Caco-2 (cell line): Measurements from ENCODE around the gene SERGEF. TPM values are rescaled to one million over a fixed set of nuclear protein-coding genes. Genes with fewer than 3 reads are reported as not detected.
A peak's percentile ranks its signal among the peaks of the same experiment; 100 is the strongest.

Source experiments
- BruUV-seq: library from RNA; stranded (reverse); fragments of 400-500 nt; replicated peaks from 2 replicates; lab custom pipeline; 2021; lab: Mats Ljungman, UMichigan
- CTCF ChIA-PET: fragments of 300-600 bp; sonication (Branson Sonifier 250); formaldehyde crosslinking; loops from one replicate; lab custom pipeline; 2022; ENCODE audit warnings: antibody characterized with exemption; lab: Charles Lee
- POLR2A ChIA-PET: fragments of 300-600 bp; sonication (Branson Sonifier 250); formaldehyde crosslinking; loops from one replicate; lab custom pipeline; 2022; ENCODE audit warnings: antibody characterized with exemption; lab: Charles Lee
- DNase-seq, 2 experiments: peaks; one replicate each; pipeline versions ENCODE4 v3.0.0 to v3.0.0-alpha.2; 2020 to 2022
- H3K27me3 ChIP-seq: replicated peaks from 2 replicates; pipeline ENCODE4 v1.6.0; 2011; ENCODE audit warnings: low read length; ENCODE audit not compliant: control insufficient read depth, insufficient read depth
- H3K36me3 ChIP-seq: 2 replicates; pipeline ENCODE4 v1.5.1; 2011; ENCODE audit warnings: low read length; ENCODE audit not compliant: control insufficient read depth, insufficient read depth
- H3K4me1 ChIP-seq: fragments of 250-450 bp; sonication (Bioruptor Pico); 2 replicates; pipeline ENCODE4 v1.5.1; 2020; ENCODE audit warnings: mild to moderate bottlenecking
- H3K4me3 ChIP-seq: 2 replicates; pipeline ENCODE4 v1.5.1; 2011; ENCODE audit warnings: low read depth, mild to moderate bottlenecking, control low read depth, low read length
- H3K9me3 ChIP-seq: fragments of 250-450 bp; sonication (Bioruptor Pico); 2 replicates; pipeline ENCODE4 v1.5.1; 2020; ENCODE audit warnings: mild to moderate bottlenecking, moderate library complexity
- H3K27ac Mint-ChIP-seq: one replicate; pipeline ENCODE4 v1.8.0; 2022; ENCODE audit warnings: mixed read lengths; ENCODE audit not compliant: unreplicated experiment
- H3K27me3 Mint-ChIP-seq: one replicate; pipeline ENCODE4 v1.8.0; 2022; ENCODE audit warnings: mixed read lengths; ENCODE audit not compliant: insufficient read depth, unreplicated experiment
- H3K36me3 Mint-ChIP-seq: one replicate; pipeline ENCODE4 v1.8.0; 2022; ENCODE audit warnings: mild to moderate bottlenecking, mixed read lengths; ENCODE audit not compliant: insufficient read depth, unreplicated experiment
- H3K4me1 Mint-ChIP-seq: one replicate; pipeline ENCODE4 v1.8.0; 2022; ENCODE audit warnings: low read depth, mixed read lengths; ENCODE audit not compliant: unreplicated experiment
- H3K4me3 Mint-ChIP-seq: one replicate; pipeline ENCODE4 v1.8.0; 2022; ENCODE audit warnings: mild to moderate bottlenecking, moderate library complexity, mixed read lengths; ENCODE audit not compliant: unreplicated experiment
- H3K9me3 Mint-ChIP-seq: one replicate; pipeline ENCODE4 v1.8.0; 2022; ENCODE audit warnings: mixed read lengths; ENCODE audit not compliant: unreplicated experiment
- CTCF ChIP-seq, 2 experiments: fragments of 200-600 bp in 1 of 2; IDR thresholded peaks; 1 replicate in 1 of 2; 2 replicates in 1 of 2; pipeline versions ENCODE4 v1.5.1 to v1.8.0; 2011 to 2022; ENCODE audit warnings: antibody characterized with exemption in 1 of 2, control low read depth in 1 of 2, inconsistent platforms in 1 of 2, low read depth in 1 of 2, low read length in 1 of 2, mild to moderate bottlenecking in 1 of 2, moderate library complexity in 1 of 2; ENCODE audit not compliant: insufficient read depth in 1 of 2, severe bottlenecking in 1 of 2, unreplicated experiment in 1 of 2
- intact Hi-C: fragments of 100-400 bp; cut with micrococcal nuclease; formaldehyde crosslinking; loops from one replicate; pipeline ENCODE4 v1.10.0; 2022; ENCODE audit not compliant: unreplicated experiment
- total RNA-seq: library from RNA; stranded (reverse); gene quantifications from 2 replicates; pipeline ENCODE4 v1.2.3, GENCODE V29; 2022

SERGEF gene
- total RNA-seq, 1 experiment from 2014 or later, result 17.5 TPM

- no peak overlapping the region for H3K27ac Mint-ChIP-seq
- 0 out of 2 replicates have a peak, but pooled peaks cover 9% of the 10 kb centered on the region for H3K4me1 ChIP-seq
- intact Hi-C loops, result no loop called here
- H3K36me3 Mint-ChIP-seq, result peaks cover 5% of the 10 kb centered on the region
- BruUV-seq, result no TSS peak
- no peak overlapping the region for H3K4me3 ChIP-seq
- TF ChIP-seq CTCF (IDR thresholded peaks at IDR 0.05; ENCODE audit: insufficient read depth in 1 of 2, low read depth in 1 of 2, low read length in 1 of 2, severe bottlenecking in 1 of 2, unreplicated experiment in 1 of 2), result no peak
- H3K9me3 Mint-ChIP-seq, result no peaks in the 10 kb centered on the region
- POLR2A ChIA-PET, result no interaction called here
- H3K9me3 ChIP-seq, result 0 out of 2 replicates have a peak, but pooled peaks cover 2% of the 10 kb centered on the region
- H3K4me3 Mint-ChIP-seq, result no peak overlapping the region
- H3K4me1 Mint-ChIP-seq, result peaks cover 20% of the 10 kb centered on the region
- H3K27me3 ChIP-seq, result no peaks in the 10 kb centered on the region; the same call in 1 of the 2 replicates
- no peaks in the 10 kb centered on the region for H3K36me3 ChIP-seq
- no peak for DNase-seq
- CTCF ChIA-PET, result no interaction called here
- H3K27me3 Mint-ChIP-seq, result peaks cover 10% of the 10 kb centered on the region
Observed at GRCh38 chr11:18014876-18015275, 2.0 kb upstream of the SERGEF start.

GRCh38 chr11:18013790-18014507, 1.1 kb upstream of the SERGEF start:
- peaks cover 18% of the 10 kb centered on the region for H3K4me1 Mint-ChIP-seq
- Histone ChIP-seq H3K36me3 (no peaks in the 10 kb centered on the region), H3K9me3 (0 out of 2 replicates have a peak, but pooled peaks cover 2% of the 10 kb centered on the region), H3K4me3 (peak overlapping the region; percentile 54), H3K27me3 (no peaks in the 10 kb centered on the region), H3K4me1 (0 out of 2 replicates have a peak, but pooled peaks cover 9% of the 10 kb centered on the region)
- intact Hi-C loops, result loop anchor here (1.0 kb wide), 2 partner anchors 22 to 92 kb away; partner anchors contain the start of gene SAAL1
- peaks cover 8% of the 10 kb centered on the region for H3K27me3 Mint-ChIP-seq
- DNase-seq, result peak in 1 of 2 experiments; percentile 14
- ChIA-PET CTCF (interaction anchor here (1.0 to 1.2 kb wide), 3 partner anchors 9 to 92 kb away, joined by 3 to 6 read pairs (median 4); partner anchors contain the start of gene SAAL1), POLR2A (no interaction called here)
- H3K36me3 Mint-ChIP-seq, result peaks cover 5% of the 10 kb centered on the region
- H3K4me3 Mint-ChIP-seq, result peak overlapping the region; percentile 80
- H3K9me3 Mint-ChIP-seq, result no peaks in the 10 kb centered on the region
- peak overlapping the region; percentile 14 for H3K27ac Mint-ChIP-seq
- BruUV-seq, result no TSS peak
- peak in 1 of 2 experiments; percentile 19 for TF ChIP-seq CTCF (IDR thresholded peaks at IDR 0.05; ENCODE audit: insufficient read depth in 1 of 2, low read depth in 1 of 2, low read length in 1 of 2, severe bottlenecking in 1 of 2, unreplicated experiment in 1 of 2)

- Histone ChIP-seq H3K4me3 (peak overlapping the region; percentile 54), H3K9me3 (no peaks in the 10 kb centered on the region), H3K36me3 (no peaks in the 10 kb centered on the region), H3K4me1 (0 out of 2 replicates have a peak, but pooled peaks cover 9% of the 10 kb centered on the region), H3K27me3 (no peaks in the 10 kb centered on the region)
- Mint-ChIP-seq H3K4me1 (peaks cover 18% of the 10 kb centered on the region), H3K9me3 (no peaks in the 10 kb centered on the region), H3K4me3 (peak overlapping the region; percentile 80), H3K27ac (no peak overlapping the region), H3K36me3 (peaks cover 5% of the 10 kb centered on the region), H3K27me3 (peaks cover 8% of the 10 kb centered on the region)
- CTCF ChIA-PET, result interaction anchor here (1.4 kb wide), 1 partner anchor 94 kb away, joined by 3 read pairs; the partner anchor contains the start of gene SAAL1
- POLR2A ChIA-PET, result no interaction called here
- intact Hi-C loops, result no loop called here
- peak; percentile 41 to 43 for DNase-seq
- no peak for TF ChIP-seq CTCF (IDR thresholded peaks at IDR 0.05; ENCODE audit: insufficient read depth in 1 of 2, low read depth in 1 of 2, low read length in 1 of 2, severe bottlenecking in 1 of 2, unreplicated experiment in 1 of 2)
- BruUV-seq, result no TSS peak
Observed at GRCh38 chr11:18012122-18012905, 533 bp downstream of the SERGEF start.
